Nucleus accumbens (tissue), 56 donors: ENCODE data around the gene ATP8A1.

Experiments used
- DNase-seq, 56 donors: peaks; one replicate each; lab custom pipeline; 2025; lab: John Stamatoyannopoulos, UW

The ATP8A1 gene

GRCh38 chr4:42436928-42437565 is 219.9 kb downstream of the ATP8A1 start:
- DNase-seq, result no peak

DNA sequence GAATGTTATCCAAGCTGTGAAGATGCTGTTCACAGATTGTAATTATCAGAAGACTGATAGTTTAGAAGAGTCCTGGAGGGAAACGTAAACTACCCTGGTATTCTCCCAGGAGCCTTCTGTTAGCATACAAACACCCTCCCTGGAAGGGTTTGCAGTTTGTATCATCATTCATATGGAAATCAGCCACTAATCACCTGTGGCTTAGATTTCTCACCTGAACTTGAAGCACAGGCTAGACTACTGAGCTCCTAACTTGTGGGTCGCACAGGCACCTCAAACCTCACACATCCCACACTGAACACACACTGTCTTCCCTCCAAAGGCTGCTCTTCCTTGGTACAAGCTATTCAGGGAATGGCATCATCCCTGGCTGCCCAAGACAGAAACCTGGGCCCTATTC is 228.9 kb downstream of the ATP8A1 start:
- no peak for DNase-seq

DNA sequence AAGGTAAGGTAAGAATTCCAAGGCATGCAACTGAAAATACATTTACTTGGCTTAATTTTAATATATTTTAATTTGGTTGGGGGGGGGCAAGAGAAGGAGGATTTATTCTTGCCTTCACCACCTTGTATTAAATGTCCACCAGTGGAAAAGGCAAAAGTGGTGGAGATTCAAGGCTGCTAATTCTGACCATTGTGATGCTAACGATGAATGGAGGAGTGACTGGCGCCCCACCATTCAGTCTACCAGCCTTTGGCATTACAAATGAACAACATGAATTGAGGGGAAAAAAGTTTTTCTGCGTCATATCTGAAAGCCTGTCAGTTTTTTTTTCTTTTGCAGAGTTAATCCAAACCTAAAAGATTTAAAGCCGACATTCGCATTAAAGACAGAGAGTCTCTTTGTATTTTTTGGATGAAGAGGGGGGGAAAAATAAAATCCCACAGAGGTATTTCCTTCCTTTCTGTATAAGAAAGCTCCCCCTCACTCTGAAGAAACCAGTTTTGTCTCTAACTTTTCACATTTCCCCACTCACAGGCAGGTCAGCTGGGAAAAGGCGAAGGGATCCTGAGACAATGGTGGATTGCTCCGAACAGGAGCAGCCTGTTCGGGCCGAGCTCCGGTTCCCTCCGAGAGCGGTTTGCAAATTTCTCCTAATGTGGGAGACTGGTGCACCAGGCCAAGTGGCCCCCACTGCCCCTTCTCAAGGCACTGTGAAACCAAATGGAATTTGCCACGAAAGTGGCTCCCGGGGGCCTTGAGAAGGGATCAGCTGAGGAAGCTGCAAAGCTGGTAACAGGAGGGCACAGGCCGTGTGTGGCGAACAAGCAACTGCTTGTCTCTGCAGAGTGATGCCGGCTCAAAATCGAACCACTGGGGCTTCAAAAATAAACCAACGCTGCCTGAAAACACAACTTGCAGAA is 231.5 kb downstream of the ATP8A1 start:
- DNase-seq, result peak in 4 of 56 donors; percentile 1 to 4 (median 2)

- DNase-seq, result no peak
Measured at GRCh38 chr4:42420140-42420539, 236.8 kb downstream of the ATP8A1 start.

DNA sequence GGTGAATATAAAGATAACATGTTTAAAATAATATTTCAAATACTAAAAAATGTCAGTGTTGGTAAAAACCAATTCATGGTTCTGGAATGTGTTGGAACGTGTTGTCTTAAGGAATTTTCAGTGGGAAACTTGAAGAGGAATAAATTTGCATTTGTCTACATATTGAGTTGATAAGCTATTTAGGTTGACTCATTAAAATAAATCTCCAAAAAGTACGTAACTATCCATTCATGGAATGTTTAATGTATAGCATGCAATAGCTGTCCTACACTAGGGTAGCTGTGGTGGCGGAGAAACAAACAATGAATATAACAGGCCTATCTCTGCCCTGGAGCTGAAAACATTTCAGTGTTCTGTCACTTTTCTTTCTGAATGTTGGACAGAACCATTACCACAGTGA is 239.4 kb downstream of the ATP8A1 start:
- DNase-seq, result no peak

- DNase-seq, result no peak
Measured at GRCh38 chr4:42416017-42416416, 240.9 kb downstream of the ATP8A1 start.

GRCh38 chr4:42415281-42415680 is 241.6 kb downstream of the ATP8A1 start:
- DNase-seq, result no peak

GRCh38 chr4:42412251-42412650 is 244.7 kb downstream of the ATP8A1 start:
- DNase-seq, result no peak

GRCh38 chr4:42411803-42412202 is 245.1 kb downstream of the ATP8A1 start:
- no peak for DNase-seq

- no peak for DNase-seq
Measured at GRCh38 chr4:42410446-42410845, 246.5 kb downstream of the ATP8A1 start.

DNA sequence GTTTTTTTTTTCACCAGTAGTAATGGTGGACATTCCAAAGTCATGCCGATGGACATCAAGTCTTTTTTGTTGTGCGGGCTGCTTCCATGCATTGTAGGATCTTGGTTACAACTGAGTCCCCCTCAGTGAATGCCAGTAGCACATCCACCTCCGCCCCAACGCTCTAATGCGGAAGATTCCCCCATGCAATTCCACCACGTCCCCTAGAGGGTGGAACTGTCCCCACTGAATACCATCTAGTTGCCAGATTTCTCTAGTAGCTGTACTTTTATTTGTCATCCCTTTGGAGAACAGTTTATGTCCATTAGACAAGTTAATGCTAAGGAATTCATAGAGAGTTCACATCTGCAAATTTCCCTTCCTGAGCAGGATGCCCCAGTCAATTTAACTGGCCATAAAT is 252.9 kb downstream of the ATP8A1 start:
- DNase-seq, result no peak

DNA sequence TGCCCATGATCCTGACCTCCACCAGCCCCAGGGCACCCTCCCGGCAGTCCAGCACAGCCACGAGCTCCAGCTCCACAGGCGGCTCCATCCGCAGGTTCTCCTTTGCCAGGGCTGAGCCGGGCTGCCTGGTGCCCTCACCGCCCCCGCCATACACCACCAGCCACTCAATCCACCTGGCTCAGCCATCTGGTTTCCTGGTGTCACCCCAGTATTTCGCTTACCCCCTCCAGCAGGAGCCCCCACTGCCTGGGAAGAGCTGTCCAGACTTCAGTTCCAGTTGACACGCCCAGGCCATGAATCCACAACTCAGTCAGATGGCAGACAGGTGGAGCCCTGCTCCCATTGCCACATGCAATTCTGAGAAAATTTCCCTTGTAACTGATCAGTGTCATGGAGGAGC is 255.7 kb downstream of the ATP8A1 start:
- no peak for DNase-seq

- DNase-seq, result no peak
Measured at GRCh38 chr4:42399393-42399792, 257.5 kb downstream of the ATP8A1 start.

DNA sequence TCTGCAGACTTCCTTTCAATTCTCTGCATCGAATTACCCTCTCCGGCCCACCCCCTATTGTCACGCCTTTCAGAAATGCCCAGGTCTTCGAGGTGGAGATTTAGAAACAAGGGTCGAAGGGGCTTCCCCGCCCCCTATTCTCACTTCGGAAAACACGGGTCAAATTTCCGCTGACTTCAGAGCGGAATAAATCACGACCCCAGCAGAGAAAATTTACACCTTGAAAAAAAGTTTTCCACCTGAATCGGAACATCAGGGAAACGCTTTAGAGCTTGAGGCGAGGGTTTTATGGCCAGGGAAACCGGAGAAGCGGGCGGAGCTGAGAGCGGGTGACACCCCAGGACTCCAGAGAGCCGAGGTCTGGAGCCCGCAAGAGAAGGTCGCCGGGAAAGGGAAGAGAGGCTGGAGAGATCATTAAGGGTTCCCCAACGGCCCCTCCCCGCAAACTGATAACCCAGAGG is 258.0 kb downstream of the ATP8A1 start:
- no peak for DNase-seq

DNA sequence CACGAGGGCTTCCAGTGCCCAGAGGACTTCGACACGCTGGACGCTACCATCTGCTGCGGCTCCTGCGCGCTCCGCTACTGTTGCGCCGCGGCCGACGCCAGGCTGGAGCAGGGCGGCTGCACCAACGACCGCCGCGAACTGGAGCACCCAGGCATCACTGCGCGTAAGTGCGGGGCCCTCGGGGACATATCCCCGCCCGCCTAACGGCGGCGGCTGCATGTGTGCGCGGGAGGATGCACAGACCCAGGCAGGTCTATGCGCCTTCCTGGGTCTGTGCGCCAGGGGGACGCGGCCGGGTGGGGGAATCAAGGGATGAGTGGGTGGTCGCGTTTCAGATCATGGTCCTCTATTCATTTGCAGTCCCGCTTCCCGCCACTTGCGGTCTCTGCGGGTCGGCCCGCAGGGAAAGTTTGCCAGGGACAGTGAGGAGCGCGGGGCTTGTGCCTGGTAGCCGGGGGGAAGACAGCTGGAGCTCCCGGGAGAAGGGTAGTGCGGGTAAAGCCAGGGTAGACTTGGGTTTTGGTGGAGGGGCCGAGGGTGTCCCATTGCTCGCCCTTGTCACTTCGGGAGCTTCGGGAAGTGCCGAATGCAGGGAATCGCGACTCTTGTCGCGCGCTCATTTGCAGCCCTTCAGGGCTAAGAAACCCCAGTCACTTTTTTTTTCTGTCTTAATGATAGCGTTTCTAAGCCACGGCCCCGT is 258.6 kb downstream of the ATP8A1 start:
- DNase-seq, result no peak

GRCh38 chr4:42397635-42398170 is 259.2 kb downstream of the ATP8A1 start:
- peak in 1 of 56 donors; percentile 14 for DNase-seq

DNA sequence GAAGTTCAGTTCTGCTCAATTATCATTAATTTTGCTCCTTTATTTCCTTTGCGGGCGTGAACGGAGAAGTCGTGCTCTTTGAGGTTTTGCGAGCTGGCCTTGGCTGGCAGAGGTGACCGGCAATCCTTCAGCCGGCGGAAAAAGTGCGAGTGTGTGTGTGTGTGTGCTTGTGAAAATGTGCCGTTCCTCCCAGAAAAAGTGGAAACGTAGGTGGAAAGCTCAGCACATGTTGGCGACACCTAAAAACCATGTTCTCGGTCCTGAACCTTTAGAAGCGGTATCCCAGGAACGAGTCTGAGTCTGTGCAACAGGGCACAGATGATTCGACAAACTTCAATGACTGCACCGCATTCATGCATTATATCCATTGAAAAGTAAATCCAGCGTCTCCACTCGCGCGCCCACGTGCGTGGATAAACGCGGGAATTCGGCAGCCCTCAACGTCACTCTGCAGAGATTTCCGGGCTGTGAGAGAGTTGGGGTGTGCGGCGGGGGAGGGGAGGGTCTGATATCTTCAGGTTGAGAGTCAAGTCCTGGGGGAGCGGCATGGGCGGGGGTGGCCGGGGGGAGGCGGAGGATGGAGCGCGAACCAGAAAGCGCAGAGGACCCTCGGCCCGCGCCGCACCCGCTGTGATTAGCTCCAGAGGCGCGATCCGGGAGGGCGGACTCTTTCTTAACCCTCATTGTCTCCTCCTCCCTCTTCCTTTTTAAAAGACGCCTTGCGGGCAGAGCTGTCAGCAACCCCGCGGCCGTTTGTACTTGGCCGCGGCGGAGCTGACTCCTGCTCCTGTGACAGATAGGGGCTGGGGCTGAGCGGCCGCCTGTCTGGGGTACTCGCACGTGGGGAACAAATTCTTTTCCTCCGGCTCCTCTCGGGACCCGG is 259.9 kb downstream of the ATP8A1 start, which contains the start of gene SHISA3:
Gene SHISA3, plus strand, starts transcription at position 737 of the 883 bp plus-strand sequence. CDS start 569 bp downstream, outside the sequence.
- peak in 1 of 56 donors; percentile 36 for DNase-seq

GRCh38 chr4:42396361-42396751 is 260.5 kb downstream of the ATP8A1 start:
- DNase-seq, result no peak

DNA sequence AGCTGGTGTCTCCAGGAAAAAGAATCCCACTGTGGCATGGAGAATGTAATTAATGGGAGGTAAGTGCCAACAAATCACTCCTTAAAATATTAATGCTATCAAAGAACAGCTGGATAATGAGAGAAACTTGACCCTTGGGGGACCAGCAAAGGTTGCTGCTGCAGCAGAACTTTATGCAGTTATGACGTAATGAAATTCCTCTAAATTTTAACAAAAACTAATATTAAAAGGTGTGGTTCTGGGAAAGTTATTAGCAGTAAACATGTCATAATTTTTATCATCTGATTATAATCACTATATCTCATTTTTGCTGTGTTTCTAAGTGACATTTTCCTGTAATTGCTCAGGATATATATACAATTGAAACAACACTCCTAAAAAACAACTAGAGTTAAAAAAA is 261.3 kb downstream of the ATP8A1 start:
- no peak for DNase-seq

GRCh38 chr4:42392436-42392835 is 264.5 kb downstream of the ATP8A1 start:
- DNase-seq, result no peak
